Gastroesophageal sphincter (tissue), 4 donors: ENCODE data around the gene TET1. TPM values are rescaled to one million over a fixed set of nuclear protein-coding genes. Genes with fewer than 3 reads are reported as not detected.
"Not testable (repeated sequence)": the region's sequence is repeated elsewhere in the genome, so short reads cannot be mapped to it uniquely, and the experiment has no call there.

ENCODE experiments used
- ATAC-seq: fragments of 150-250 bp; one replicate; pipeline ENCODE4 v1.9.1; 2016; ENCODE audit warnings: mild to moderate bottlenecking, moderate library complexity
- H3K27ac ChIP-seq, 4 donors: fragments of 200-600 bp; sonication (generic) in 3 of 4; 1 replicate in 3 of 4; 2 replicates in 1 of 4; pipeline ENCODE4 v1.5.1; 2016 to 2019
- H3K27me3 ChIP-seq: fragments of 200-600 bp; sonication (generic); one replicate; pipeline ENCODE4 v1.5.1; 2019
- H3K36me3 ChIP-seq, 2 donors: fragments of 200-600 bp; sonication (generic); one replicate each; pipeline ENCODE4 v1.5.1; 2019; ENCODE audit warnings: control low read depth in 1 of 2
- H3K4me1 ChIP-seq, 3 donors: fragments of 200-600 bp; sonication (generic); 1 replicate in 2 of 3; 2 replicates in 1 of 3; pipeline ENCODE4 v1.5.1; 2016 to 2019; ENCODE audit warnings: control low read depth in 2 of 3
- H3K4me3 ChIP-seq, 2 donors: fragments of 200-600 bp; sonication (generic); one replicate each; pipeline ENCODE4 v1.5.1; 2019; ENCODE audit warnings: mild to moderate bottlenecking in 1 of 2, moderate library complexity in 1 of 2
- H3K9me3 ChIP-seq, 3 donors: fragments of 200-600 bp; sonication (generic); one replicate each; pipeline ENCODE4 v1.5.1; 2017 to 2019; ENCODE audit warnings: control low read depth in 2 of 3
- CTCF ChIP-seq, 4 experiments: fragments of 200-600 bp in 2 of 4; fragments of 450-650 bp in 2 of 4; sonication (generic) in 1 of 4; IDR thresholded peaks; one replicate each; pipeline ENCODE4 v1.5.1; 2017 to 2019; ENCODE audit warnings: antibody characterized with exemption in 4 of 4, mild to moderate bottlenecking in 2 of 4, moderate library complexity in 2 of 4
- EP300 ChIP-seq: sonication (generic); formaldehyde crosslinking; IDR thresholded peaks from one replicate; pipeline ENCODE4 v1.6.1; 2017; ENCODE audit warnings: antibody characterized with exemption, mild to moderate bottlenecking
- POLR2A ChIP-seq, 2 donors: fragments of 450-650 bp; IDR thresholded peaks; one replicate each; pipeline ENCODE4 v1.6.1; 2017; ENCODE audit warnings: antibody characterized with exemption in 2 of 2, mild to moderate bottlenecking in 2 of 2, moderate library complexity in 1 of 2
- POLR2AphosphoS5 ChIP-seq: sonication (generic); formaldehyde crosslinking; IDR thresholded peaks from one replicate; pipeline ENCODE4 v1.6.1; 2017; ENCODE audit warnings: antibody characterized with exemption
- WGBS, 2 donors: methylation state at CpG; one replicate each; pipeline ENCODE4 v1.1.5; 2018; ENCODE audit warnings: low coverage in 1 of 2; 5-methylcytosine and 5-hydroxymethylcytosine counted together
- total RNA-seq, 4 donors: library from RNA; depleted of rRNA; stranded (reverse); fragments of >200 nt; gene quantifications; one replicate each; pipeline ENCODE4 v1.1.0, GENCODE V29; 2016

Gene TET1
- total RNA-seq, 4 donors from 2014 or later = 7.2 to 14.5 (median 9.8) TPM

GRCh38 chr10:68604441-68604840, 44.3 kb downstream of the TET1 start:
- Histone ChIP-seq H3K27me3 (no peaks in the 10 kb centered on the region), H3K4me1 (peaks cover 0 to 54% (median 4%) of the 10 kb centered on the region in 3 donors), H3K36me3 (no peaks in the 10 kb centered on the region), H3K27ac (no peak overlapping the region), H3K4me3 (no peak overlapping the region), H3K9me3 (no peaks in the 10 kb centered on the region)
- WGBS, 2 donors = 100% methylated on average over 1 of the region's 1 CpG; no CpG with 5 or more reads in 1 of the 2 donors
- no peak for TF ChIP-seq POLR2A (IDR thresholded peaks at IDR 0.05)
- no peak for TF ChIP-seq CTCF (IDR thresholded peaks at IDR 0.05)
- TF ChIP-seq EP300 = no peak
- no peak for TF ChIP-seq POLR2AphosphoS5
- ATAC-seq = no peak

- Histone ChIP-seq H3K4me1 (peaks cover 0 to 29% (median 2%) of the 10 kb centered on the region in 3 donors), H3K27me3 (no peaks in the 10 kb centered on the region), H3K4me3 (no peak overlapping the region), H3K27ac (peak overlapping the region in 1 of 4 donors; percentile 16), H3K9me3 (no peaks in the 10 kb centered on the region), H3K36me3 (no peaks in the 10 kb centered on the region)
- 20 to 21% methylated on average over 3 to 5 of the region's 5 CpGs for WGBS, 2 donors
- TF ChIP-seq CTCF (IDR thresholded peaks at IDR 0.05) = no peak
- no peak for TF ChIP-seq EP300
- TF ChIP-seq POLR2AphosphoS5 = no peak
- TF ChIP-seq POLR2A (IDR thresholded peaks at IDR 0.05) = no peak
- no peak for ATAC-seq
Measured at GRCh38 chr10:68606918-68607317, 46.8 kb downstream of the TET1 start.

GRCh38 chr10:68610023-68610422, 49.9 kb downstream of the TET1 start:
- H3K4me3 ChIP-seq = not testable (repeated sequence)
- 95 to 100% methylated on average over 2 to 7 of the region's 10 CpGs for WGBS, 2 donors
- H3K4me1 ChIP-seq = peaks cover 0 to 18% (median 0%) of the 10 kb centered on the region in 3 donors

GRCh38 chr10:68611227-68611626, 51.1 kb downstream of the TET1 start:
- 93% methylated on average over 3 of the region's 3 CpGs; no CpG with 5 or more reads in 1 of the 2 donors for WGBS, 2 donors
- no peaks in the 10 kb centered on the region for H3K9me3 ChIP-seq
- ATAC-seq = no peak
- peaks cover 0 to 13% (median 0%) of the 10 kb centered on the region in 3 donors for H3K4me1 ChIP-seq
- H3K36me3 ChIP-seq = no peaks in the 10 kb centered on the region
- no peak overlapping the region for H3K4me3 ChIP-seq
- no peak overlapping the region for H3K27ac ChIP-seq
- TF ChIP-seq EP300 (no peak), POLR2AphosphoS5 (no peak), POLR2A (IDR thresholded peaks at IDR 0.05) (no peak), CTCF (IDR thresholded peaks at IDR 0.05) (no peak)
- no peaks in the 10 kb centered on the region for H3K27me3 ChIP-seq

More at GRCh38 chr10:68610023-68610422, 49.9 kb downstream of the TET1 start:
- H3K27me3 ChIP-seq, ATAC-seq, H3K36me3 ChIP-seq, H3K9me3 ChIP-seq, H3K27ac ChIP-seq: not testable (repeated sequence)

- not testable (repeated sequence) for ATAC-seq, H3K27ac ChIP-seq, H3K9me3 ChIP-seq, H3K4me3 ChIP-seq, H3K4me1 ChIP-seq, H3K36me3 ChIP-seq, H3K27me3 ChIP-seq
Measured at GRCh38 chr10:68613974-68614373, 53.8 kb downstream of the TET1 start.

- not testable (repeated sequence) for H3K4me3 ChIP-seq, H3K27ac ChIP-seq, H3K4me1 ChIP-seq, H3K27me3 ChIP-seq, ATAC-seq, H3K9me3 ChIP-seq, H3K36me3 ChIP-seq
- WGBS, 2 donors = 81% methylated on average over 9 of the region's 10 CpGs; no CpG with 5 or more reads in 1 of the 2 donors
Measured at GRCh38 chr10:68617691-68618090, 57.6 kb downstream of the TET1 start.

- Histone ChIP-seq H3K36me3 (peaks cover 0 to 5% of the 10 kb centered on the region in 2 donors), H3K27me3 (no peaks in the 10 kb centered on the region), H3K4me3 (no peak overlapping the region), H3K4me1 (no peaks in the 10 kb centered on the region), H3K27ac (no peak overlapping the region), H3K9me3 (no peaks in the 10 kb centered on the region)
- no peak for TF ChIP-seq POLR2AphosphoS5
- no peak for TF ChIP-seq EP300
- no peak for TF ChIP-seq POLR2A (IDR thresholded peaks at IDR 0.05)
- no peak for TF ChIP-seq CTCF (IDR thresholded peaks at IDR 0.05)
- ATAC-seq = no peak
- 67% methylated on average over 1 of the region's 1 CpG for WGBS, 2 donors
Measured at GRCh38 chr10:68618234-68618633, 58.1 kb downstream of the TET1 start.
